Measurements from ENCODE around the gene EFTUD2. TPM values are rescaled to one million over a fixed set of nuclear protein-coding genes. Genes with fewer than 3 reads are reported as not detected.

Gene EFTUD2
- total and polyA plus RNA-seq, 2 of the 13 experiments (the other 11 are each of a cell fraction or from before 2014, with no cell fraction given), result 111 to 137 TPM

DNA sequence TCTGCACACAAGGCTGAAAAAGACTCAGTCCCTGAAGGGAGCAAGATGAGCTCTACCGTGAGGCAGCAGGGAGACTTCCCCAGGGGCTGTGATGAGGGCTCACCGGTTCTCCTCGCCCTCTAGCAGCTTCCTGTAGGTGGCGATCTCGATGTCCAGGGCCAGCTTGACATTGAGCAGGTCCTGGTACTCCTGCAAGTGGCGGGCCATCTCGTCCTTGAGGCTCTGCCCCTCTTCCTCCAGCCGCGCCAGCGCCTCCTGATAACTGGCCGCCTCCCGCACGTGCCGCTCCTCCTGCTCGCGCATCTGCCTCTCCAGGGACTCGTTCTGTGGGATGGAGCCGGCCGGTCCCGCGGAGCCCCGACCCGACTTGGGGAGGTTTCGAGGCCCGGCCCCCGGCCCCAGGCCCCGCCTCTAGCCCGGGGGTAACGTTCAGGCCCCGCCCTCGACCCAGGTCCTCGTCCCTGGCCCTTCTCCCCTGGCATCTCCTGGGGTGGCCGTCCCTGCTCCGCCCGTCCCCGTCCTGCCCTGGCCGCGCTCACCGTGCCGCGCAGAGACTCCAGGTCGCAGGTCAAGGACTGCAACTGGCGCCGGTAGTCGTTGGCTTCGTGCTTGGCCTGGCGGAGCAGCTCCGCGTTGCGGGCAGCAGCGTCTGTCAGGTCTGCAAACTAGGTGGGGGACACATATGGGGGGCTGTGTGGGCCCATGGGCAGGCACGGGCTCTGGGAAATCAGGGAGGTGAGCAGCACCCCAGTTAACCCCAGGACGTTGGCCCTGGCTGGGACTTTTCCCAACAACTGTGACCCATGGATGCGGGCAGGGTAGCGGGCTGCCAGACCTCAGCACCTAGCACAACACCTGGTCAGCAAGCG, 12.1 kb upstream of the EFTUD2 start (continued):
- TF ChIP-seq, protein P1, sequence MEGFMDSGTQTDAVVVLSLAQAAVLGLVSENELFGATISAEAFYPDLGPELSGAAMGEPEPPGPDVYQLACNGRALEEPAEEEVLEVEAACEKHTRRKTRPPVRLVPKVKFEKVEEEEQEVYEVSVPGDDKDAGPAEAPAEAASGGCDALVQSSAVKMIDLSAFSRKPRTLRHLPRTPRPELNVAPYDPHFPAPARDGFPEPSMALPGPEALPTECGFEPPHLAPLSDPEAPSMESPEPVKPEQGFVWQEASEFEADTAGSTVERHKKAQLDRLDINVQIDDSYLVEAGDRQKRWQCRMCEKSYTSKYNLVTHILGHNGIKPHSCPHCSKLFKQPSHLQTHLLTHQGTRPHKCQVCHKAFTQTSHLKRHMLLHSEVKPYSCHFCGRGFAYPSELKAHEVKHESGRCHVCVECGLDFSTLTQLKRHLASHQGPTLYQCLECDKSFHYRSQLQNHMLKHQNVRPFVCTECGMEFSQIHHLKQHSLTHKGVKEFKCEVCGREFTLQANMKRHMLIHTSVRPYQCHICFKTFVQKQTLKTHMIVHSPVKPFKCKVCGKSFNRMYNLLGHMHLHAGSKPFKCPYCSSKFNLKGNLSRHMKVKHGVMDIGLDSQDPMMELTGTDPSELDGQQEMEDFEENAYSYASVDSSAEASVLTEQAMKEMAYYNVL (CRISPR knock-in tag; IDR thresholded peaks at IDR 0.05; ENCODE audit: borderline replicate concordance), result no peak; the same call in 1 of the 2 replicates
- TF ChIP-seq KLF15 (CRISPR knock-in tag; IDR thresholded peaks at IDR 0.05; ENCODE audit: borderline replicate concordance) (no peak), ETV5 (CRISPR knock-in tag; IDR thresholded peaks at IDR 0.05; ENCODE audit: borderline replicate concordance) (0 out of 2 replicates have a peak, but pooled peaks have one; percentile 12), HMGA1 (CRISPR knock-in tag; conservative IDR thresholded peaks at IDR 0.05) (no peak), TCF7 (IDR thresholded peaks at IDR 0.05; ENCODE audit: low read depth) (no peak), ISL2 (CRISPR knock-in tag; IDR thresholded peaks at IDR 0.05) (no peak), U2AF1 (optimal IDR thresholded peaks at IDR 0.05; ENCODE audit: low read depth, low read length) (no peak), ZNF773 (CRISPR knock-in tag; IDR thresholded peaks at IDR 0.05; ENCODE audit: borderline replicate concordance) (no peak), ZNF713 (CRISPR knock-in tag; IDR thresholded peaks at IDR 0.05) (no peak), MIXL1 (CRISPR knock-in tag; IDR thresholded peaks at IDR 0.05) (no peak), KDM1A (CRISPR knock-in tag; IDR thresholded peaks at IDR 0.05) (0 out of 2 replicates have a peak, but pooled peaks have one; percentile 7), ZMYM2 (CRISPR knock-in tag; IDR thresholded peaks at IDR 0.05) (no peak), ZNF550 (CRISPR knock-in tag; IDR thresholded peaks at IDR 0.05; ENCODE audit: borderline replicate concordance) (no peak), ZNF841 (CRISPR knock-in tag; IDR thresholded peaks at IDR 0.05; ENCODE audit: borderline replicate concordance) (no peak), GATAD1 (CRISPR knock-in tag; IDR thresholded peaks at IDR 0.05) (no peak; the same call in 1 of the 2 replicates), ZNF644 (CRISPR knock-in tag; IDR thresholded peaks at IDR 0.05; ENCODE audit: low read depth) (peak; percentile 42; the same call in 1 of the 2 replicates), ZNF772 (CRISPR knock-in tag; IDR thresholded peaks at IDR 0.05) (peak; percentile 61; the same call in 1 of the 2 replicates), ZSCAN30 (CRISPR knock-in tag; IDR thresholded peaks at IDR 0.05) (no peak), TCF7L2 (IDR thresholded peaks at IDR 0.05; ENCODE audit: low read depth, low read length) (no peak)
- TF ChIP-seq, protein P2, sequence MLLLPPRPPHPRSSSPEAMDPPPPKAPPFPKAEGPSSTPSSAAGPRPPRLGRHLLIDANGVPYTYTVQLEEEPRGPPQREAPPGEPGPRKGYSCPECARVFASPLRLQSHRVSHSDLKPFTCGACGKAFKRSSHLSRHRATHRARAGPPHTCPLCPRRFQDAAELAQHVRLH (CRISPR knock-in tag; IDR thresholded peaks at IDR 0.05; ENCODE audit: borderline replicate concordance, low read depth), result no peak
- TF ChIP-seq, protein P3, sequence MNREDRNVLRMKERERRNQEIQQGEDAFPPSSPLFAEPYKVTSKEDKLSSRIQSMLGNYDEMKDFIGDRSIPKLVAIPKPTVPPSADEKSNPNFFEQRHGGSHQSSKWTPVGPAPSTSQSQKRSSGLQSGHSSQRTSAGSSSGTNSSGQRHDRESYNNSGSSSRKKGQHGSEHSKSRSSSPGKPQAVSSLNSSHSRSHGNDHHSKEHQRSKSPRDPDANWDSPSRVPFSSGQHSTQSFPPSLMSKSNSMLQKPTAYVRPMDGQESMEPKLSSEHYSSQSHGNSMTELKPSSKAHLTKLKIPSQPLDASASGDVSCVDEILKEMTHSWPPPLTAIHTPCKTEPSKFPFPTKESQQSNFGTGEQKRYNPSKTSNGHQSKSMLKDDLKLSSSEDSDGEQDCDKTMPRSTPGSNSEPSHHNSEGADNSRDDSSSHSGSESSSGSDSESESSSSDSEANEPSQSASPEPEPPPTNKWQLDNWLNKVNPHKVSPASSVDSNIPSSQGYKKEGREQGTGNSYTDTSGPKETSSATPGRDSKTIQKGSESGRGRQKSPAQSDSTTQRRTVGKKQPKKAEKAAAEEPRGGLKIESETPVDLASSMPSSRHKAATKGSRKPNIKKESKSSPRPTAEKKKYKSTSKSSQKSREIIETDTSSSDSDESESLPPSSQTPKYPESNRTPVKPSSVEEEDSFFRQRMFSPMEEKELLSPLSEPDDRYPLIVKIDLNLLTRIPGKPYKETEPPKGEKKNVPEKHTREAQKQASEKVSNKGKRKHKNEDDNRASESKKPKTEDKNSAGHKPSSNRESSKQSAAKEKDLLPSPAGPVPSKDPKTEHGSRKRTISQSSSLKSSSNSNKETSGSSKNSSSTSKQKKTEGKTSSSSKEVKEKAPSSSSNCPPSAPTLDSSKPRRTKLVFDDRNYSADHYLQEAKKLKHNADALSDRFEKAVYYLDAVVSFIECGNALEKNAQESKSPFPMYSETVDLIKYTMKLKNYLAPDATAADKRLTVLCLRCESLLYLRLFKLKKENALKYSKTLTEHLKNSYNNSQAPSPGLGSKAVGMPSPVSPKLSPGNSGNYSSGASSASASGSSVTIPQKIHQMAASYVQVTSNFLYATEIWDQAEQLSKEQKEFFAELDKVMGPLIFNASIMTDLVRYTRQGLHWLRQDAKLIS (CRISPR knock-in tag; IDR thresholded peaks at IDR 0.05), result no peak
- TF ChIP-seq, protein P4, sequence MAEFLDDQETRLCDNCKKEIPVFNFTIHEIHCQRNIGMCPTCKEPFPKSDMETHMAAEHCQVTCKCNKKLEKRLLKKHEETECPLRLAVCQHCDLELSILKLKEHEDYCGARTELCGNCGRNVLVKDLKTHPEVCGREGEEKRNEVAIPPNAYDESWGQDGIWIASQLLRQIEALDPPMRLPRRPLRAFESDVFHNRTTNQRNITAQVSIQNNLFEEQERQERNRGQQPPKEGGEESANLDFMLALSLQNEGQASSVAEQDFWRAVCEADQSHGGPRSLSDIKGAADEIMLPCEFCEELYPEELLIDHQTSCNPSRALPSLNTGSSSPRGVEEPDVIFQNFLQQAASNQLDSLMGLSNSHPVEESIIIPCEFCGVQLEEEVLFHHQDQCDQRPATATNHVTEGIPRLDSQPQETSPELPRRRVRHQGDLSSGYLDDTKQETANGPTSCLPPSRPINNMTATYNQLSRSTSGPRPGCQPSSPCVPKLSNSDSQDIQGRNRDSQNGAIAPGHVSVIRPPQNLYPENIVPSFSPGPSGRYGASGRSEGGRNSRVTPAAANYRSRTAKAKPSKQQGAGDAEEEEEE (CRISPR knock-in tag; IDR thresholded peaks at IDR 0.05; ENCODE audit: borderline replicate concordance), result no peak
